HG02870 (cell line): ENCODE results near the gene PATJ.

Experiments
- ATAC-seq: cut with Tn5 transposase; IDR thresholded peaks from one replicate; pipeline ENCODE4 v1.9.1; 2021; ENCODE audit warnings: mild to moderate bottlenecking, moderate library complexity; ENCODE audit not compliant: unreplicated experiment

PATJ gene

GRCh38 chr1:62040973-62041372 is 298.7 kb downstream of the PATJ start:
- ATAC-seq: no peak

GRCh38 chr1:62043154-62043553 is 300.9 kb downstream of the PATJ start:
- no peak for ATAC-seq

GRCh38 chr1:62045574-62045973 is 303.3 kb downstream of the PATJ start:
- no peak for ATAC-seq

- ATAC-seq: no peak
Observed at GRCh38 chr1:62046927-62047326, 304.6 kb downstream of the PATJ start.

GRCh38 chr1:62050165-62050564 is 307.9 kb downstream of the PATJ start:
- no peak for ATAC-seq

GRCh38 chr1:62052946-62053345 is 310.7 kb downstream of the PATJ start:
- no peak for ATAC-seq

- ATAC-seq: no peak
Observed at GRCh38 chr1:62054188-62054587, 311.9 kb downstream of the PATJ start.

GRCh38 chr1:62057230-62057629 is 314.9 kb downstream of the PATJ start:
- ATAC-seq: no peak

GRCh38 chr1:62057641-62058290 is 315.5 kb downstream of the PATJ start:
- ATAC-seq: no peak

GRCh38 chr1:62058956-62059355 is 316.7 kb downstream of the PATJ start:
- no peak for ATAC-seq

GRCh38 chr1:62062087-62062486 is 319.8 kb downstream of the PATJ start:
- no peak for ATAC-seq

GRCh38 chr1:62064829-62065407 is 322.6 kb downstream of the PATJ start:
- no peak for ATAC-seq

GRCh38 chr1:62066713-62067112 is 324.4 kb downstream of the PATJ start:
- no peak for ATAC-seq

GRCh38 chr1:62068416-62068843 is 326.1 kb downstream of the PATJ start:
- no peak for ATAC-seq

GRCh38 chr1:62068978-62069377 is 326.7 kb downstream of the PATJ start:
- no peak for ATAC-seq

- ATAC-seq: no peak
Observed at GRCh38 chr1:62070384-62071011, 328.2 kb downstream of the PATJ start.

GRCh38 chr1:62071695-62072094 is 329.4 kb downstream of the PATJ start:
- ATAC-seq: no peak

GRCh38 chr1:62076286-62076685 is 334.0 kb downstream of the PATJ start:
- ATAC-seq: no peak

- no peak for ATAC-seq
Observed at GRCh38 chr1:62077821-62078220, 335.5 kb downstream of the PATJ start.

GRCh38 chr1:62082456-62083363 is 340.4 kb downstream of the PATJ start:
- peak; percentile 55 for ATAC-seq

GRCh38 chr1:62084310-62084890 is 342.1 kb downstream of the PATJ start:
- no peak for ATAC-seq
